Activated CD4-positive, CD25-positive, alpha-beta regulatory T cell treated with anti-CD3 and anti-CD28 coated beads, Interleukin-2, amount 50 U/mL, for 16 hours (primary cell): ENCODE measurements around the gene PRXL2B.
"Not testable (repeated sequence)": the region's sequence is repeated elsewhere in the genome, so short reads cannot be mapped to it uniquely, and the experiment has no call there.

Experiments
- DNase-seq: peaks from one replicate; pipeline ENCODE4 v3.0.0-alpha.2; 2020; ENCODE audit warnings: low read depth, low spot score

The PRXL2B gene

GRCh38 chr1:2550309-2550861 lies 36.2 kb upstream of the PRXL2B start:
- DNase-seq = not testable (repeated sequence)

- not testable (repeated sequence) for DNase-seq
These were observed 35.0 kb upstream of the PRXL2B start for GRCh38 chr1:2551544-2551943.

GRCh38 chr1:2552189-2552588 lies 34.4 kb upstream of the PRXL2B start:
- DNase-seq = no peak

- DNase-seq = not testable (repeated sequence)
These were observed 33.5 kb upstream of the PRXL2B start for GRCh38 chr1:2553076-2553475.

GRCh38 chr1:2553871-2554620 lies 32.5 kb upstream of the PRXL2B start:
- no peak for DNase-seq

GRCh38 chr1:2554621-2555387 lies 31.8 kb upstream of the PRXL2B start:
- no peak for DNase-seq

GRCh38 chr1:2555634-2556276 lies 30.8 kb upstream of the PRXL2B start:
- peak; percentile 44 for DNase-seq

- DNase-seq = peak; percentile 55
These were observed 30.3 kb upstream of the PRXL2B start, which contains the start of gene TNFRSF14 for GRCh38 chr1:2556277-2556677. TNFRSF14 (plus strand) TSS chr1:2556371; CDS start chr1:2556665, 294 bp downstream.

- no peak for DNase-seq
These were observed 29.7 kb upstream of the PRXL2B start for GRCh38 chr1:2556678-2557481.

- no peak for DNase-seq
These were observed 28.8 kb upstream of the PRXL2B start for GRCh38 chr1:2557482-2558400.

GRCh38 chr1:2558420-2558819 lies 28.2 kb upstream of the PRXL2B start:
- no peak for DNase-seq

- DNase-seq = no peak
These were observed 27.7 kb upstream of the PRXL2B start for GRCh38 chr1:2558861-2559260.

GRCh38 chr1:2559509-2560298 lies 26.9 kb upstream of the PRXL2B start:
- no peak for DNase-seq

- no peak for DNase-seq
These were observed 26.1 kb upstream of the PRXL2B start for GRCh38 chr1:2560299-2561073.

GRCh38 chr1:2561446-2561845 lies 25.1 kb upstream of the PRXL2B start:
- DNase-seq = no peak

GRCh38 chr1:2561898-2562895 lies 24.4 kb upstream of the PRXL2B start:
- no peak for DNase-seq

- DNase-seq = no peak
These were observed 23.4 kb upstream of the PRXL2B start for GRCh38 chr1:2563205-2563604.
